Lower leg skin (tissue), 3 donors: ENCODE data around the gene SUV39H2.

ENCODE experiments used
- POLR2A ChIP-seq, 2 donors: fragments of 450-650 bp; IDR thresholded peaks; one replicate each; pipeline ENCODE4 v1.6.1; 2016 to 2017; ENCODE audit warnings: antibody characterized with exemption in 2 of 2, mild to moderate bottlenecking in 1 of 2, moderate library complexity in 1 of 2
- TF ChIP-seq, protein P1 (sequence below), 3 donors: fragments of 450-650 bp; IDR thresholded peaks; one replicate each; pipeline ENCODE4 v1.5.1; 2016; ENCODE audit warnings: antibody characterized with exemption in 3 of 3, mild to moderate bottlenecking in 3 of 3, moderate library complexity in 2 of 3

DNA sequence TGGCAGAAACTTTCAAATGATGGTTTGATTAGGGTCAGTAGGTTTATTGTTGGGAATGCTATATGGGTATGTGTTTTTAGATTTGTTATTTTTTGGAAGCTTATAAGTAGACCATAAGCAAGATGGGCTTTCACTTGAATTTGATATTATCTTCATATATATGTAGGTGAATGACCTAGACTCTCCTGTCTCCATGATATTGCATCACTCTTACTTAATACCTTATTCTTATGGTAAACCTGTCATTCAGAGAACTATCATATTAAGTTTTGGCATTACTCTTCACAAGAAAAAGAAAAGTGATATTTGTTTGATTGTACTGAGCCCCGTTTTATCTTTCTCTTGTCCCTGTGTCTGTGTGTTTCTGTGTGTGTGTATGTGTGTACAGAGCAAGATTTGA lies 23.2 kb upstream of the SUV39H2 start:
- TF ChIP-seq, protein P1, sequence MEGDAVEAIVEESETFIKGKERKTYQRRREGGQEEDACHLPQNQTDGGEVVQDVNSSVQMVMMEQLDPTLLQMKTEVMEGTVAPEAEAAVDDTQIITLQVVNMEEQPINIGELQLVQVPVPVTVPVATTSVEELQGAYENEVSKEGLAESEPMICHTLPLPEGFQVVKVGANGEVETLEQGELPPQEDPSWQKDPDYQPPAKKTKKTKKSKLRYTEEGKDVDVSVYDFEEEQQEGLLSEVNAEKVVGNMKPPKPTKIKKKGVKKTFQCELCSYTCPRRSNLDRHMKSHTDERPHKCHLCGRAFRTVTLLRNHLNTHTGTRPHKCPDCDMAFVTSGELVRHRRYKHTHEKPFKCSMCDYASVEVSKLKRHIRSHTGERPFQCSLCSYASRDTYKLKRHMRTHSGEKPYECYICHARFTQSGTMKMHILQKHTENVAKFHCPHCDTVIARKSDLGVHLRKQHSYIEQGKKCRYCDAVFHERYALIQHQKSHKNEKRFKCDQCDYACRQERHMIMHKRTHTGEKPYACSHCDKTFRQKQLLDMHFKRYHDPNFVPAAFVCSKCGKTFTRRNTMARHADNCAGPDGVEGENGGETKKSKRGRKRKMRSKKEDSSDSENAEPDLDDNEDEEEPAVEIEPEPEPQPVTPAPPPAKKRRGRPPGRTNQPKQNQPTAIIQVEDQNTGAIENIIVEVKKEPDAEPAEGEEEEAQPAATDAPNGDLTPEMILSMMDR (IDR thresholded peaks at IDR 0.05), result no peak
- no peak for TF ChIP-seq POLR2A (IDR thresholded peaks at IDR 0.05)
